Right atrium auricular region (tissue), 2 donors: Measurements from ENCODE around the gene LRIT1. TPM values are rescaled to one million over a fixed set of nuclear protein-coding genes. Genes with fewer than 3 reads are reported as not detected.
A peak's percentile ranks its signal among the peaks of the same experiment; 100 is the strongest.

ENCODE experiments used
- DNase-seq: peaks from one replicate; pipeline ENCODE4 v3.0.0-alpha.2; 2019; ENCODE audit warnings: low spot score
- H3K27ac ChIP-seq, 2 donors: fragments of 200-600 bp; sonication (generic); 1 replicate in 1 of 2; 2 replicates in 1 of 2; pipeline ENCODE4 v1.5.1; 2016 to 2019
- H3K27me3 ChIP-seq, 2 donors: fragments of 200-600 bp; sonication (generic); one replicate each; pipeline versions ENCODE4 v1.5.1 to v1.6.0; 2017 to 2019
- H3K36me3 ChIP-seq: fragments of 200-600 bp; sonication (generic); one replicate; pipeline ENCODE4 v1.5.1; 2016
- H3K4me1 ChIP-seq, 2 donors: fragments of 200-600 bp; sonication (generic); one replicate each; pipeline versions ENCODE4 v1.5.1 to v1.6.0; 2017 to 2019
- H3K4me3 ChIP-seq, 2 donors: fragments of 200-600 bp; sonication (generic); 1 replicate in 1 of 2; 2 replicates in 1 of 2; pipeline ENCODE4 v1.5.1; 2017 to 2019; ENCODE audit warnings: mild to moderate bottlenecking in 1 of 2, moderate library complexity in 1 of 2
- H3K9me3 ChIP-seq, 2 donors: fragments of 200-600 bp; sonication (generic); one replicate each; pipeline ENCODE4 v1.5.1; 2019
- total RNA-seq, 2 donors: library from RNA; depleted of rRNA; stranded (reverse); fragments of >200 nt; gene quantifications; one replicate each; pipeline ENCODE4 v1.1.0, GENCODE V29; 2016
- TF ChIP-seq, protein P1 (sequence below), 2 donors: fragments of 200-600 bp; sonication (generic); IDR thresholded peaks; one replicate each; pipeline ENCODE4 v1.5.1; 2019; ENCODE audit warnings: antibody characterized with exemption in 2 of 2

The LRIT1 gene
- total RNA-seq, 2 donors from 2014 or later: not detected

DNA sequence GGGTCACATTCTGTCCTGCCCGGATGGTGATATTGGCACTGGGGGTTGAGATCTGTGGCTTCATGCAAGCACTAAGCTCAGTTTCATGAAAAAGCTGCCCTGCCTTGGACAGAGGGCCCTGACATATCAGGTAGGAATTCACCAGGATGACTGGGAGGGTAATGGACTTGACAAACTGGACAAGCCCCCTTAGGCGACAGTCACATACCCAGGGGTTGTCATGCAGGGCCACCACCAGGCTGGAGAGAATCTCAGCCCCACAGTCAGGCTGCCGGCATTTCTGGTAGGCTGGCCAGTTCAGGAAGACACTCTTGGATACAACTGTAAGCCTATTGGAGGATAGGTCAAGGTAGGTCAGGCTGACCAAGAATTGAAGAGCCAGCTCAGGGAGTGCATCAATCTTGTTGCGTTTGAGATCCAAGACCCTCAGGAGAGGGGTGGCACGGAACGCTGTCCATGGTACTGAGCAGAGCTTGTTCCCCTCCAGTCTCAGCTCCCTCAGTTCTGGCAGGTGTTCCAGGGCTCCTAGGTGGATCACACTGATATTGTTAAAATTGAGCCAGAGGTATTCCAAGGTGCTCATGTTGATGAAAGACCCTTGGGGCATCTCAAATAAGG lies 16.8 kb downstream of the LRIT1 start:
- H3K27me3 ChIP-seq: no peaks in the 10 kb centered on the region

DNA sequence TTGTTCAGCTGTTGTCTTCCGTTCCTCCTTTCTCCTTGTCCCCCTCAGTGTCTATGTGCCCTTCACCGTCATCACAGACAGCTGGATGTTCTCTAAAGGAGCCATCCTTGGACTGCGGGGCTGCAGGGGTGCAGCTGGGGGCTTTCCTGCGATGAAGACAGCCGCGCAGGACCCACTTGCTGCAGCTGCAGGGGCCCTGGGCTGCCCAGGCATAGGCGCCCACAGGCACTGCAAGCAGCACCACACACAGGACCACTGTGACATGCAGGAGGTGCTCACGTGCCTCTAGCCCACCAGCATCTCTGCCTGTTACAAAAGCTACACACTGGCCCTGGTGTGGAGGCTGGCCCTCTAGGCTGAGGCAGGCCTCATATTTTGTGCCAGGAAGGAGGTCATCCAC lies 19.4 kb downstream of the LRIT1 start:
- DNase-seq: no peak
- no peaks in the 10 kb centered on the region for H3K4me1 ChIP-seq
- TF ChIP-seq, protein P1, sequence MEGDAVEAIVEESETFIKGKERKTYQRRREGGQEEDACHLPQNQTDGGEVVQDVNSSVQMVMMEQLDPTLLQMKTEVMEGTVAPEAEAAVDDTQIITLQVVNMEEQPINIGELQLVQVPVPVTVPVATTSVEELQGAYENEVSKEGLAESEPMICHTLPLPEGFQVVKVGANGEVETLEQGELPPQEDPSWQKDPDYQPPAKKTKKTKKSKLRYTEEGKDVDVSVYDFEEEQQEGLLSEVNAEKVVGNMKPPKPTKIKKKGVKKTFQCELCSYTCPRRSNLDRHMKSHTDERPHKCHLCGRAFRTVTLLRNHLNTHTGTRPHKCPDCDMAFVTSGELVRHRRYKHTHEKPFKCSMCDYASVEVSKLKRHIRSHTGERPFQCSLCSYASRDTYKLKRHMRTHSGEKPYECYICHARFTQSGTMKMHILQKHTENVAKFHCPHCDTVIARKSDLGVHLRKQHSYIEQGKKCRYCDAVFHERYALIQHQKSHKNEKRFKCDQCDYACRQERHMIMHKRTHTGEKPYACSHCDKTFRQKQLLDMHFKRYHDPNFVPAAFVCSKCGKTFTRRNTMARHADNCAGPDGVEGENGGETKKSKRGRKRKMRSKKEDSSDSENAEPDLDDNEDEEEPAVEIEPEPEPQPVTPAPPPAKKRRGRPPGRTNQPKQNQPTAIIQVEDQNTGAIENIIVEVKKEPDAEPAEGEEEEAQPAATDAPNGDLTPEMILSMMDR (IDR thresholded peaks at IDR 0.05): no peak
- no peaks in the 10 kb centered on the region for H3K27me3 ChIP-seq
- no peak overlapping the region for H3K4me3 ChIP-seq
- no peak overlapping the region for H3K27ac ChIP-seq
- H3K36me3 ChIP-seq: no peaks in the 10 kb centered on the region
- no peaks in the 10 kb centered on the region for H3K9me3 ChIP-seq

More for the DNA sequence above, 16.8 kb downstream of the LRIT1 start:
- no peak for DNase-seq
- Histone ChIP-seq H3K27ac (no peak overlapping the region), H3K9me3 (no peaks in the 10 kb centered on the region), H3K4me3 (no peak overlapping the region), H3K36me3 (no peaks in the 10 kb centered on the region), H3K4me1 (no peaks in the 10 kb centered on the region)
- TF ChIP-seq, protein P1 (IDR thresholded peaks at IDR 0.05): no peak

DNA sequence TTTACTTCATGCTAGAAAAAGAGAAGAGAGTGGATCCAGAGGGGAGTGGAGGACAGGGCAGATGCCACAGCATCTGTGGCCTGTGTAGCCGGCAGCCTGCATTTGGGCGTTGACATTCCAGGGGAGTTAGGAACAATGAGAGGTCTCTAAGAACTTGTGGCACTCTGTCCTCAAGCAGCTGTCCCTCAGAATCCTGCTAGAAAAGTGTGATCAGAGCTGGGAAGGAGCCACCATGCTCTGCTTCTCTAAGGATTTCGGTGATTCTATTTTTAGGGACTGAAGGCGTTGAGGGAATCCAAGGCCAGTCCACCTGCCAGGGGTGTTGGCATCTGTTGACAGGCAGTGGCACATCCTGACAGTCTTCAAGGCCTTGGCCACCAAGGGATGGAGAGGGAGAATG lies 23.6 kb downstream of the LRIT1 start:
- Histone ChIP-seq H3K9me3 (no peaks in the 10 kb centered on the region), H3K27me3 (no peaks in the 10 kb centered on the region), H3K4me1 (no peaks in the 10 kb centered on the region), H3K27ac (no peak overlapping the region), H3K36me3 (no peaks in the 10 kb centered on the region), H3K4me3 (no peak overlapping the region)
- no peak for DNase-seq
- TF ChIP-seq, protein P1 (IDR thresholded peaks at IDR 0.05): no peak

DNA sequence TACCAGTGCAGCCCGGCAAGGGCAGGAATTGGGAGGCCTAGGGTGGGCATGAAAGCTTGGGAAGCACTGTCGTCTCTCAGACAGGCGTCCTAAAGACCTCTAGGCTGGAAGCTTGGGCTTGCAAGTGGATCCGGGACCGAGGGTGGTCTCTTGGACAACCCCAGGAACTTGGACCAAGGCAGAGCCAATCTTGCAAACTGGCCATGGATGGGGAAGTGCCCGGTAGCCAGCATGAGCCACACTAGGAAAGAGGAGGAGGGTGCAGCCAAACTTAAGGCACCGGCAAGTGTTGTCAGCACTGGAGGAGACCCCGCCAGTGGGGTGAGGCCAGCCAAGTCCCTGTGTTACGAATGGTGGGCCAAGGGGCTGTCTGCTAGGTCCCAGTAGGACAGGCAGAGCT lies 24.5 kb downstream of the LRIT1 start:
- no peaks in the 10 kb centered on the region for H3K9me3 ChIP-seq
- DNase-seq: no peak
- TF ChIP-seq, protein P1 (IDR thresholded peaks at IDR 0.05): no peak
- H3K4me3 ChIP-seq: no peak overlapping the region
- H3K27ac ChIP-seq: no peak overlapping the region
- H3K36me3 ChIP-seq: no peaks in the 10 kb centered on the region
- H3K27me3 ChIP-seq: no peaks in the 10 kb centered on the region
- H3K4me1 ChIP-seq: no peaks in the 10 kb centered on the region

DNA sequence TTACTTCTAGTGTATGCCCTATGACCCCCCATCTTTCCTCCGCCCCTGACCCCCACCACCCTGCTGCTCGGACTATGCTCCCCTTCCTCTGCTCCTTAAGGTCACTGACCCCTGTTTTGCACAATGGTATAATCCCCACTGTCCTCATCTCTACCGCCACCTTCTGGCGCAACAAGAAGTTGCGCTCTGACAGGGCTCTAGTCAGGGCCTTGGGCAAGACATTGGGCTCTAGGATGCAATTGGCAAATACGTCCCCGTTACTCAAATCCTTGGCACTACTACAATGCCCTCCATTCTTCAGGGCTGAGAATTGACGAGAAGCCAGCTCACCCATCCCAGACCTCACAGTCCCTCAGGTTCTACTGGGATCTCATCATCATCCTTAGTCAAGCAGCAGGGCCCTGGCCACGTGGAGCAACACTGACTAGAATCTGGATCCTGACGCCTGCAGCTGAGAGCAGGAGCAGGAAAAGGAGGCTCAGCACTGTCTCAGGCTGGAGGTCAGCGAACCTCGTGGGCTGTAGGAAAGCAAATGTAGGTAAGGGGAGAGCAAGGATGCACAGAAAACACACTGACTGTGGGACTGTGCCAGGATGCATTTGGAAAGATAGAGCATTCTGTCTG lies 26.6 kb downstream of the LRIT1 start:
- TF ChIP-seq, protein P1 (IDR thresholded peaks at IDR 0.05): peak in 1 of 2 donors; percentile 34
- DNase-seq: no peak
- Histone ChIP-seq H3K36me3 (no peaks in the 10 kb centered on the region), H3K9me3 (no peaks in the 10 kb centered on the region), H3K27ac (no peak overlapping the region), H3K27me3 (no peaks in the 10 kb centered on the region), H3K4me1 (no peaks in the 10 kb centered on the region), H3K4me3 (no peak overlapping the region)
